Measurements from ENCODE around the gene FUT9. TPM values are rescaled to one million over a fixed set of nuclear protein-coding genes. Genes with fewer than 3 reads are reported as not detected.

The FUT9 gene
- polyA plus RNA-seq, 1 donor (not counting 4 experiments of a cell fraction or from before 2014, with no cell fraction given), result not detected

DNA sequence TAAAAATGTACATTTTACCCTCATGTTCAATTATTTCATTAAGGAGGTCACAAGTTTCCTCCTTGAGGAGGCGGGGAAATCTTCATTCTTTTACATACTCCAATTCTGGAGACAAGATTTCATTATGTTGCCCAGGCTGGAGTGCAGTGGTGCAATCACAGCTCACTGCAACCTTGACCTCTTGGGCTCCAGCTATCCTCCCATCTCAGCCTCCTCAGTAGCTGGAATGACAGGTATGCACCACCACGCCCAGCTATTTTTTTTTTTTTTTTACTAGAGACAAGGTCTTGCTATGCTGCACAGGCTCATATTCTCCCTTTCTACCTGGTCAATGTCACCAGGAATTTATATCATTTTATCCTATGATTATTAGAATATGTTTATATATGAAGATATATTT lies 85.8 kb downstream of the FUT9 start:
- dilution Hi-C loops (cut with MboI; ENCODE audit: extremely low pct_ligation_motif_present, low sequenced_read_pairs), result no loop called here
- TF ChIP-seq EZH2 (IDR thresholded peaks at IDR 0.05; ENCODE audit: low read length), result no peak
- TF ChIP-seq, protein P1, sequence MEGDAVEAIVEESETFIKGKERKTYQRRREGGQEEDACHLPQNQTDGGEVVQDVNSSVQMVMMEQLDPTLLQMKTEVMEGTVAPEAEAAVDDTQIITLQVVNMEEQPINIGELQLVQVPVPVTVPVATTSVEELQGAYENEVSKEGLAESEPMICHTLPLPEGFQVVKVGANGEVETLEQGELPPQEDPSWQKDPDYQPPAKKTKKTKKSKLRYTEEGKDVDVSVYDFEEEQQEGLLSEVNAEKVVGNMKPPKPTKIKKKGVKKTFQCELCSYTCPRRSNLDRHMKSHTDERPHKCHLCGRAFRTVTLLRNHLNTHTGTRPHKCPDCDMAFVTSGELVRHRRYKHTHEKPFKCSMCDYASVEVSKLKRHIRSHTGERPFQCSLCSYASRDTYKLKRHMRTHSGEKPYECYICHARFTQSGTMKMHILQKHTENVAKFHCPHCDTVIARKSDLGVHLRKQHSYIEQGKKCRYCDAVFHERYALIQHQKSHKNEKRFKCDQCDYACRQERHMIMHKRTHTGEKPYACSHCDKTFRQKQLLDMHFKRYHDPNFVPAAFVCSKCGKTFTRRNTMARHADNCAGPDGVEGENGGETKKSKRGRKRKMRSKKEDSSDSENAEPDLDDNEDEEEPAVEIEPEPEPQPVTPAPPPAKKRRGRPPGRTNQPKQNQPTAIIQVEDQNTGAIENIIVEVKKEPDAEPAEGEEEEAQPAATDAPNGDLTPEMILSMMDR (optimal IDR thresholded peaks at IDR 0.05 in 1 of 3, IDR thresholded peaks at IDR 0.05 in 1 of 3, conservative IDR thresholded peaks at IDR 0.05 in 1 of 3; ENCODE audit: extremely low read depth in 1 of 3, insufficient read depth in 2 of 3, low read length in 3 of 3), result no peak
- Histone ChIP-seq H3K4me2 (ENCODE audit: control insufficient read depth, extremely low read depth, insufficient read depth, low read depth, low read length) (no peak overlapping the region), H3K27ac (ENCODE audit: control insufficient read depth, insufficient read depth, low read length) (no peak overlapping the region), H3K4me3 (ENCODE audit: control insufficient read depth in 2 of 3, extremely low read depth in 1 of 3, insufficient read depth in 2 of 3, low read depth in 1 of 3, low read length in 3 of 3) (no peak overlapping the region), H3K4me1 (ENCODE audit: control insufficient read depth, extremely low read depth, insufficient read depth, low read length) (peaks cover 3% of the 10 kb centered on the region), H3K9me1 (ENCODE audit: control insufficient read depth, extremely low read depth, insufficient read depth, low read length) (no peaks in the 10 kb centered on the region), H3K79me2 (ENCODE audit: control insufficient read depth, insufficient read depth, low read length) (no peaks in the 10 kb centered on the region), H2AFZ (ENCODE audit: control insufficient read depth, low read length) (no peak overlapping the region), H3K9ac (ENCODE audit: control insufficient read depth, extremely low read depth, insufficient read depth, low read length) (no peak overlapping the region), H4K20me1 (ENCODE audit: control insufficient read depth, extremely low read depth, insufficient read depth, low read length) (no peaks in the 10 kb centered on the region), H3K36me3 (ENCODE audit: control insufficient read depth in 2 of 2, extremely low read depth in 1 of 2, insufficient read depth in 2 of 2, low read length in 2 of 2) (no peaks in the 10 kb centered on the region), H3K9me3 (ENCODE audit: control insufficient read depth, low read depth, low read length) (no peaks in the 10 kb centered on the region), H3K27me3 (ENCODE audit: control insufficient read depth, extremely low read depth, insufficient read depth, low read length) (no peaks in the 10 kb centered on the region)
- DNase-seq (ENCODE audit: low read depth, low spot score), result no peak
- FAIRE-seq, result no peak

DNA sequence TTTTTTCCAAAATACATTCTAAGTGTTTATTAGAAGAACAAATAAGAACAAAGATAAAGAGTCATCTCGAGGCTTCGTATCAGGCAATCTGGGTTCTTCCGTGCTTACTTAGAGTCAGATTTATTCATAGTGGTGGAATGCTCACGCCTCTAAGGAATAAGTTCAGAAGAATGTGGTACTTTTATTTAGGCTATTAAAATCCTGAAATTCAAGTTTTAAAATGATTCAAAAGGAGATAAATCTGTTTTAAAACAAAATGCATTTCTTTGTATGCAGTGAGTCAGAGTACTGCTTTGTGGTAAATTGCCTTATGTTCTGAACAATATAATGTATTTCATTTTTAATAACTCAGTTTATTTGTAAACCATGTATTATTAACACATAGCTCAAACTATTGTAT lies 89.1 kb downstream of the FUT9 start:
- H3K4me2 ChIP-seq (ENCODE audit: control insufficient read depth, extremely low read depth, insufficient read depth, low read depth, low read length), result peak overlapping the region; percentile 19
- peak; percentile 9 for DNase-seq (ENCODE audit: low read depth, low spot score)
- dilution Hi-C loops (cut with MboI; ENCODE audit: extremely low pct_ligation_motif_present, low sequenced_read_pairs), result no loop called here
- no peaks in the 10 kb centered on the region for H4K20me1 ChIP-seq (ENCODE audit: control insufficient read depth, extremely low read depth, insufficient read depth, low read length)
- H3K9me3 ChIP-seq (ENCODE audit: control insufficient read depth, low read depth, low read length), result no peaks in the 10 kb centered on the region
- TF ChIP-seq, protein P1 (optimal IDR thresholded peaks at IDR 0.05 in 1 of 3, IDR thresholded peaks at IDR 0.05 in 1 of 3, conservative IDR thresholded peaks at IDR 0.05 in 1 of 3; ENCODE audit: extremely low read depth in 1 of 3, insufficient read depth in 2 of 3, low read length in 3 of 3), result no peak
- TF ChIP-seq EZH2 (IDR thresholded peaks at IDR 0.05; ENCODE audit: low read length), result no peak
- no peaks in the 10 kb centered on the region for H3K79me2 ChIP-seq (ENCODE audit: control insufficient read depth, insufficient read depth, low read length)
- no peaks in the 10 kb centered on the region for H3K36me3 ChIP-seq (ENCODE audit: control insufficient read depth in 2 of 2, extremely low read depth in 1 of 2, insufficient read depth in 2 of 2, low read length in 2 of 2)
- no peak overlapping the region for H3K9ac ChIP-seq (ENCODE audit: control insufficient read depth, extremely low read depth, insufficient read depth, low read length)
- H3K27me3 ChIP-seq (ENCODE audit: control insufficient read depth, extremely low read depth, insufficient read depth, low read length), result no peaks in the 10 kb centered on the region
- peak overlapping the region; percentile 42 for H3K27ac ChIP-seq (ENCODE audit: control insufficient read depth, insufficient read depth, low read length)
- no peaks in the 10 kb centered on the region for H3K9me1 ChIP-seq (ENCODE audit: control insufficient read depth, extremely low read depth, insufficient read depth, low read length)
- peaks cover 5% of the 10 kb centered on the region for H3K4me1 ChIP-seq (ENCODE audit: control insufficient read depth, extremely low read depth, insufficient read depth, low read length)
- no peak overlapping the region for H3K4me3 ChIP-seq (ENCODE audit: control insufficient read depth in 2 of 3, extremely low read depth in 1 of 3, insufficient read depth in 2 of 3, low read depth in 1 of 3, low read length in 3 of 3)
- FAIRE-seq, result no peak
- H2AFZ ChIP-seq (ENCODE audit: control insufficient read depth, low read length), result no peak overlapping the region

Measured in keratinocyte (primary cell).